Hepatocyte (in vitro differentiated cells): ENCODE measurements around the gene CRHR1. TPM values are rescaled to one million over a fixed set of nuclear protein-coding genes. Genes with fewer than 3 reads are reported as not detected.

Experiments used
- DNase-seq: peaks from one replicate; pipeline ENCODE4 v3.0.0-alpha.2; 2016; ENCODE audit warnings: low spot score
- H2AFZ ChIP-seq: fragments of 200-600 bp; sonication (generic); 2 replicates; pipeline ENCODE4 v1.6.0; 2016; ENCODE audit warnings: antibody characterized with exemption, mild to moderate bottlenecking
- H3K27ac ChIP-seq: fragments of 200-600 bp; sonication (generic); 2 replicates; pipeline ENCODE4 v1.5.1; 2016; ENCODE audit warnings: mild to moderate bottlenecking
- H3K27me3 ChIP-seq: fragments of 200-600 bp; sonication (generic); 2 replicates; pipeline ENCODE4 v1.6.1; 2016
- H3K36me3 ChIP-seq: fragments of 200-600 bp; sonication (generic); replicated peaks from 2 replicates; pipeline ENCODE4 v1.5.1; 2016; ENCODE audit warnings: low read depth; ENCODE audit not compliant: insufficient read depth
- H3K4me1 ChIP-seq: fragments of 200-600 bp; sonication (generic); 2 replicates; pipeline ENCODE4 v1.5.1; 2016; ENCODE audit warnings: mild to moderate bottlenecking, moderate library complexity; ENCODE audit not compliant: insufficient read depth
- H3K4me2 ChIP-seq: fragments of 200-600 bp; sonication (generic); 2 replicates; pipeline ENCODE4 v1.6.0; 2016
- H3K4me3 ChIP-seq: fragments of 200-600 bp; sonication (generic); 2 replicates; pipeline ENCODE4 v1.5.1; 2016; ENCODE audit warnings: mild to moderate bottlenecking
- H3K79me2 ChIP-seq: fragments of 200-600 bp; sonication (generic); 2 replicates; pipeline ENCODE4 v1.6.0; 2017; ENCODE audit warnings: mild to moderate bottlenecking
- H3K9me2 ChIP-seq: fragments of 200-600 bp; sonication (generic); replicated peaks from 2 replicates; pipeline ENCODE4 v1.6.0; 2017; ENCODE audit warnings: mild to moderate bottlenecking; ENCODE audit not compliant: insufficient read depth
- H3K9me3 ChIP-seq: fragments of 200-600 bp; sonication (generic); 2 replicates; pipeline ENCODE4 v1.5.1; 2016; ENCODE audit warnings: low read depth, mild to moderate bottlenecking
- H4K20me1 ChIP-seq: fragments of 200-600 bp; sonication (generic); 2 replicates; pipeline ENCODE4 v1.6.0; 2016; ENCODE audit warnings: mild to moderate bottlenecking; ENCODE audit not compliant: insufficient read depth, poor library complexity, severe bottlenecking
- EZH2 ChIP-seq: fragments of 200-600 bp; sonication (generic); IDR thresholded peaks from 2 replicates; pipeline ENCODE4 v1.6.1; 2016; ENCODE audit warnings: antibody characterized with exemption, mild to moderate bottlenecking, borderline replicate concordance
- EZH2phosphoT487 ChIP-seq: fragments of 200-600 bp; sonication (generic); IDR thresholded peaks from one replicate; pipeline ENCODE4 v1.6.1; 2018; ENCODE audit warnings: antibody characterized with exemption, mild to moderate bottlenecking, low read depth, moderate library complexity; ENCODE audit not compliant: unreplicated experiment, severe bottlenecking
- WGBS: methylation state at CpG from one replicate; pipeline ENCODE4 v1.1.6; 2016; ENCODE audit warnings: low lambda C conversion rate; ENCODE audit errors: missing lambda C conversion rate; 5-methylcytosine and 5-hydroxymethylcytosine counted together
- polyA plus RNA-seq: library from polyadenylated mRNA; unstranded; fragments of >200 nt; fragmentation: Nextera tagmentation; extraction: Ambion mirVana; gene quantifications from 2 replicates; pipeline ENCODE4 v1.2.1, GENCODE V29; 2016
- total RNA-seq: library from RNA; depleted of rRNA; stranded (reverse); fragments of >200 nt; gene quantifications from 2 replicates; pipeline ENCODE4 v1.2.3, GENCODE V29; 2014
- TF ChIP-seq, protein P1 (sequence below): fragments of 200-600 bp; sonication (generic); IDR thresholded peaks from 2 replicates; pipeline ENCODE4 v1.5.1; 2016; ENCODE audit warnings: antibody characterized with exemption, mild to moderate bottlenecking; ENCODE audit not compliant: poor library complexity

CRHR1 gene
- total and polyA plus RNA-seq, 2 experiments from 2014 or later, result not detected

DNA sequence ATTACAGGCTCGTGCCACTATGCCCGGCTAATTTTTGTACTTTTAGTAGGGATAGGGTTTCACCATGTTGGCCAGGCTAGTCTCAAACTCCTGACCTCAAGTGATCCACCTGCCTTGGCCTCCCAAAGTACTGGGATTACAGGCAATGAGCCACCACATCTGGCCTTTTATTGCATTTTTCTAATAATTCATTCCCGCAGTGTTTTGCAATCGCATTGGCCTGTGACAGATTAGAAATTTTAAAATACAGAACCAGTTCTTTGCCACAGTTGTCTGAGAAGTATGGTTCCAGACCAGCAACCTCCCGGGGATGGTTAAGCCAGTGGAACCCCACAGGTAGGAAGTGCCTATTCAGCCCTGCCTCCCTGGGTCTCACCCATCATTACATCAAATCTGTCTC lies 3.2 kb upstream of the CRHR1 start:
- Histone ChIP-seq H2AFZ (no peak overlapping the region), H3K4me3 (no peak overlapping the region), H3K9me3 (no peaks in the 10 kb centered on the region), H3K79me2 (no peaks in the 10 kb centered on the region), H3K9me2 (no peaks in the 10 kb centered on the region), H3K27me3 (peaks cover 71% of the 10 kb centered on the region), H4K20me1 (no peaks in the 10 kb centered on the region), H3K4me1 (peaks cover 15% of the 10 kb centered on the region), H3K4me2 (no peak overlapping the region), H3K27ac (no peak overlapping the region), H3K36me3 (no peaks in the 10 kb centered on the region)
- 77% methylated on average over 5 of the region's 5 CpGs for WGBS
- TF ChIP-seq, protein P1, sequence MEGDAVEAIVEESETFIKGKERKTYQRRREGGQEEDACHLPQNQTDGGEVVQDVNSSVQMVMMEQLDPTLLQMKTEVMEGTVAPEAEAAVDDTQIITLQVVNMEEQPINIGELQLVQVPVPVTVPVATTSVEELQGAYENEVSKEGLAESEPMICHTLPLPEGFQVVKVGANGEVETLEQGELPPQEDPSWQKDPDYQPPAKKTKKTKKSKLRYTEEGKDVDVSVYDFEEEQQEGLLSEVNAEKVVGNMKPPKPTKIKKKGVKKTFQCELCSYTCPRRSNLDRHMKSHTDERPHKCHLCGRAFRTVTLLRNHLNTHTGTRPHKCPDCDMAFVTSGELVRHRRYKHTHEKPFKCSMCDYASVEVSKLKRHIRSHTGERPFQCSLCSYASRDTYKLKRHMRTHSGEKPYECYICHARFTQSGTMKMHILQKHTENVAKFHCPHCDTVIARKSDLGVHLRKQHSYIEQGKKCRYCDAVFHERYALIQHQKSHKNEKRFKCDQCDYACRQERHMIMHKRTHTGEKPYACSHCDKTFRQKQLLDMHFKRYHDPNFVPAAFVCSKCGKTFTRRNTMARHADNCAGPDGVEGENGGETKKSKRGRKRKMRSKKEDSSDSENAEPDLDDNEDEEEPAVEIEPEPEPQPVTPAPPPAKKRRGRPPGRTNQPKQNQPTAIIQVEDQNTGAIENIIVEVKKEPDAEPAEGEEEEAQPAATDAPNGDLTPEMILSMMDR, result no peak
- TF ChIP-seq EZH2, result no peak
- no peak for TF ChIP-seq EZH2phosphoT487
- no peak for DNase-seq

DNA sequence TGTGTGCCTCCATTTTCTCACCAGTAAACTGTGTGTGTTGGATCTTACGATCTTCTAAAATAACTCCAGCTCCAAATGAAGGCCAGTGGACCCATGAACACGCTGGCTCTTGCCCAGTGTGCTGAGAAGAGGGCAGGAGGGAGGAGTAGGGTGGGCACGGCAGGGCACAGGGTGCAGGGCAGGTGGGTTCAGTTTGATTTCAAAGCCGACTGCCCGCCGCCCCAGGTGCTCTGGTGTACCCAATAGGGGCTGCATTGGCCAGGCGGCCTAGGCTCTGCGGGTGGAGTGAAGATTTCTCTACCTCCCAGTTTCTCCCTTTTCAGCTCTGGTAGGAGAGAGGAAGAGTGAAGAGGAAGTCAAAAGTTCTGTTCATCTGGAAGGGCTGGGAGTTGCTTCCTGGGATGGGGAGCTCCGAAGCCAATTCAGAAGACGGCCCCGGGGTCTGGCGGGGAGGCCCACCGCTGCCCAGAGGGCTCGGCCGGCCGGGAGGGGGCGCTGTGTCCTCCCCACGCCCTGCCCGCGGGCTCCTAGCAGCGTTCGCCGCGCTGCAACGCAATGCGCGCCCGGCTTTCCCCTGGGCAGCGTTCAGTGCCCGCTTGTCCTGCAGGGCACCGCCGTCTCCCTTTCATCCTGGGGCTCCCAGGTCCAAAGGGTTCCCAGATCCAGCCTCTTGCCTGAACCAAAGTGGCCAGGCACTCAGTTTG lies 1.1 kb upstream of the CRHR1 start:
- Histone ChIP-seq H3K9me2 (no peaks in the 10 kb centered on the region), H3K4me2 (peak overlapping the region; percentile 98), H3K4me3 (peak overlapping the region; percentile 55), H2AFZ (no peak overlapping the region), H3K4me1 (peaks cover 15% of the 10 kb centered on the region), H3K27ac (no peak overlapping the region), H3K36me3 (no peaks in the 10 kb centered on the region), H4K20me1 (no peaks in the 10 kb centered on the region), H3K9me3 (no peaks in the 10 kb centered on the region), H3K79me2 (no peaks in the 10 kb centered on the region), H3K27me3 (peaks cover 78% of the 10 kb centered on the region)
- TF ChIP-seq, protein P1, result peak; percentile 55
- TF ChIP-seq EZH2phosphoT487, result no peak
- DNase-seq, result peak; percentile 57
- WGBS, result 23% methylated on average over 32 of the region's 32 CpGs

DNA sequence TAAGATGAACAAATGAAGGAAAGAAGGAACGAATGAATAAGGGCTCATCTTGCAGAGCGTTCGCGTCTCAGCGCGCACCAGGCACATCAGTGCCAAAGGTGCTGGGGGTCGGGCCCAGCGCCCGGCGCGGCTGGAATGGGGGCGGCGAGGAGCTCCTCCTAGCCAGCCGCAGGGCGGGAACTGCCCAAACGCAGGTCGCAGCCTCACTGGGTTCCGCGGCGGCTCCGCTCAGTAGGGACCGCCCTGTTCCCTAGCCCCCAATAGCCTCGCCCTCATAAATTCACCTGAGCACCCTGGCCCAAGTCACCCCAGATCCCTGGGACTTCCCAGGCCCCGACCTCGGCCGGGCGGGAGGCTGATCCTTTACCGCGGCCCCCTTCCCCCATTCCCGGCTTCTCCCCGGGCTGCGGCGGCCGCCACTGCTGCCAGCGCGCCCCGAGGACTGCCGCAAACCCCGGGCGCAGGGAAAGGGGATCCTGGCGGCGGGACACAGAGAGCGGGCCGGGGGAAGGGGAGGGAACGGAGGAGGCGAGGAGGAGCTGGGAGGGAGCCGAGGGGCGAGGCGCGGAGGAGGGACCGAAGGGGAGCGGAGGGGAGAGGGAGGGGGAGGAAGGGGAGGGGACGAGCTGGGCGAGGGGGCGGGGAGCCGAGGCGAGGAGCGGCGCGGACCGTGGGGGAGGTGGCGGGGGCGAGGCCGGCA lies 377 bp upstream of the CRHR1 start:
- H3K4me1 ChIP-seq, result peaks cover 15% of the 10 kb centered on the region
- H3K9me3 ChIP-seq, result no peaks in the 10 kb centered on the region
- peaks cover 85% of the 10 kb centered on the region for H3K27me3 ChIP-seq
- H4K20me1 ChIP-seq, result no peaks in the 10 kb centered on the region
- H3K27ac ChIP-seq, result no peak overlapping the region
- peak; percentile 37 for DNase-seq
- H3K4me2 ChIP-seq, result peak overlapping the region; percentile 98
- H3K4me3 ChIP-seq, result peak overlapping the region; percentile 55
- no peaks in the 10 kb centered on the region for H3K9me2 ChIP-seq
- H2AFZ ChIP-seq, result peak overlapping the region; percentile 63
- WGBS, result 2% methylated on average over 32 of the region's 64 CpGs
- TF ChIP-seq EZH2phosphoT487, result peak; percentile 61
- TF ChIP-seq, protein P1, result no peak
- no peaks in the 10 kb centered on the region for H3K79me2 ChIP-seq
- no peaks in the 10 kb centered on the region for H3K36me3 ChIP-seq
